Panc1 (cell line): ENCODE measurements around the gene RABGGTA. TPM values are rescaled to one million over a fixed set of nuclear protein-coding genes. Genes with fewer than 3 reads are reported as not detected.

Experiments
- ATAC-seq: fragments of 200-7000 bp; cut with Tn5 transposase; 2 replicates; pipeline ENCODE4 v1.9.1; 2020; ENCODE audit warnings: mild to moderate bottlenecking, moderate library complexity
- BruUV-seq: library from RNA; stranded (reverse); fragments of 400-500 nt; replicated peaks from 2 replicates; lab custom pipeline; 2021; lab: Mats Ljungman, UMichigan
- CTCF ChIA-PET: fragments of 300-600 bp; sonication (Branson Sonifier 250); formaldehyde crosslinking; loops from one replicate; lab custom pipeline; 2022; ENCODE audit warnings: antibody characterized with exemption; lab: Charles Lee
- POLR2A ChIA-PET: fragments of 300-600 bp; sonication (Branson Sonifier 250); formaldehyde crosslinking; loops from one replicate; lab custom pipeline; 2022; ENCODE audit warnings: antibody characterized with exemption; lab: Charles Lee
- DNase-seq: peaks from one replicate; pipeline ENCODE4 v3.0.0-alpha.2; 2010; ENCODE audit warnings: low read depth, low spot score
- H3K27ac ChIP-seq: 2 replicates; pipeline ENCODE4 v1.5.1; 2011; ENCODE audit warnings: mild to moderate bottlenecking, low read length, inconsistent platforms
- H3K27me3 ChIP-seq: fragments of 200-500 bp; sonication (Bioruptor generic); 2 replicates; pipeline ENCODE4 v1.6.0; 2014; ENCODE audit warnings: low read length, inconsistent platforms; ENCODE audit not compliant: control insufficient read depth, insufficient read depth
- H3K36me3 ChIP-seq: fragments of 200-500 bp; sonication (Bioruptor generic); 2 replicates; pipeline ENCODE4 v1.5.1; 2014; ENCODE audit warnings: inconsistent platforms, mild to moderate bottlenecking, low read length, moderate library complexity; ENCODE audit not compliant: control insufficient read depth, insufficient read depth
- H3K4me1 ChIP-seq: 2 replicates; pipeline ENCODE4 v1.5.1; 2011; ENCODE audit warnings: inconsistent platforms, mild to moderate bottlenecking, low read length, moderate library complexity; ENCODE audit not compliant: control insufficient read depth, insufficient read depth
- H3K4me3 ChIP-seq, 2 experiments: 2 replicates each; pipeline ENCODE4 v1.5.1; 2011 to 2012; ENCODE audit warnings: low read depth in 2 of 2, low read length in 2 of 2, mild to moderate bottlenecking in 2 of 2, inconsistent platforms in 1 of 2, moderate library complexity in 1 of 2
- H3K9me3 ChIP-seq: fragments of 200-500 bp; sonication (Bioruptor generic); 2 replicates; pipeline ENCODE4 v1.5.1; 2014; ENCODE audit warnings: low read depth, mild to moderate bottlenecking, inconsistent platforms, low read length, moderate library complexity; ENCODE audit not compliant: control insufficient read depth, insufficient read depth
- CTCF ChIP-seq: fragments of 450-650 bp; IDR thresholded peaks from 2 replicates; pipeline ENCODE4 v1.5.1; 2017; ENCODE audit warnings: mild to moderate bottlenecking
- POLR2AphosphoS5 ChIP-seq: IDR thresholded peaks from 2 replicates; pipeline ENCODE4 v1.6.1; 2012; ENCODE audit warnings: mild to moderate bottlenecking, low read depth, low read length, moderate library complexity
- SIN3A ChIP-seq: IDR thresholded peaks from 2 replicates; pipeline ENCODE4 v1.6.1; 2012; ENCODE audit warnings: low read depth, mild to moderate bottlenecking, low read length, moderate library complexity, borderline replicate concordance; ENCODE audit not compliant: insufficient read depth
- TCF7L2 ChIP-seq: IDR thresholded peaks from 2 replicates; pipeline ENCODE4 v1.6.1; 2011; ENCODE audit warnings: mild to moderate bottlenecking, low read depth, low read length, inconsistent platforms
- in situ Hi-C: cut with HindIII; loops from 2 replicates; pipeline ENCODE4 v1.10.0; 2016; ENCODE audit warnings: low sequenced_read_pairs, low pct_unique_long_range_greater_than_20kb
- intact Hi-C: fragments of 100-400 bp; cut with micrococcal nuclease; formaldehyde crosslinking; loops from one replicate; pipeline ENCODE4 v1.10.0; 2022; ENCODE audit not compliant: unreplicated experiment
- total RNA-seq: library from RNA; stranded (reverse); gene quantifications from one replicate; pipeline ENCODE4 v1.2.1, GENCODE V29; 2021; ENCODE audit not compliant: unreplicated experiment
- TF ChIP-seq, protein P1 (sequence below), 2 experiments: IDR thresholded peaks; 2 replicates each; pipeline ENCODE4 v1.6.1; 2011 to 2012; ENCODE audit warnings: low read depth in 2 of 2, control low read depth in 1 of 2, low read length in 1 of 2, mild to moderate bottlenecking in 1 of 2, moderate library complexity in 1 of 2; ENCODE audit not compliant: insufficient read depth in 1 of 2

Gene RABGGTA
- total RNA-seq, 1 experiment from 2014 or later: 30.9 TPM

DNA sequence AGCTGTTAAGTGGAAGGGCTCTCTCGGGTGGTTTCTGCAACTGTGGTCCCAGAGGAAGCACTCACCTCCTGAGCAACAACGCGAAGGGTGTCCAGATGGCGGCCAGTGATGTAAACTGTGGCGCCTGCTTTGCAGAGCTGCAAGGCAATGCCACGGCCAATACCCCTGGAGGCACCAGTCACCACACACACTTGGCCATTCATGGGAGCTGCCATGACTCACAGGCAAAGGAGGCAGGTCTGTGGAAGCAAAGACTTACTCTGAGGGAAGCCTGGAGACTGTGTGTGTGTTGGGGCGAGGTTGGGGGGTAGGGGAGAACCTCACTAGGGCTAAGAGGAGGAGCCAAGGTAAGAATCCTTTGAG, 27.5 kb upstream of the RABGGTA start:
- Histone ChIP-seq H3K27ac (peak overlapping the region; percentile 68), H3K36me3 (peaks cover 9% of the 10 kb centered on the region; the same call in 1 of the 2 replicates), H3K4me1 (peaks cover 7% of the 10 kb centered on the region; the same call in 1 of the 2 replicates), H3K27me3 (no peaks in the 10 kb centered on the region), H3K9me3 (no peaks in the 10 kb centered on the region), H3K4me3 (peak overlapping the region; percentile 89 to 92)
- intact Hi-C loops (no loop called here), in situ Hi-C loops (no loop called here)
- ChIA-PET POLR2A (no interaction called here), CTCF (interaction anchor here (0.5 to 1.6 kb wide), 3 partner anchors 43 to 83 kb away, joined by 3 to 6 read pairs (median 3); partner anchors contain the start of genes MDP1 and TINF2)
- peak; percentile 50 for ATAC-seq
- no TSS peak for BruUV-seq
- TF ChIP-seq, protein P1, sequence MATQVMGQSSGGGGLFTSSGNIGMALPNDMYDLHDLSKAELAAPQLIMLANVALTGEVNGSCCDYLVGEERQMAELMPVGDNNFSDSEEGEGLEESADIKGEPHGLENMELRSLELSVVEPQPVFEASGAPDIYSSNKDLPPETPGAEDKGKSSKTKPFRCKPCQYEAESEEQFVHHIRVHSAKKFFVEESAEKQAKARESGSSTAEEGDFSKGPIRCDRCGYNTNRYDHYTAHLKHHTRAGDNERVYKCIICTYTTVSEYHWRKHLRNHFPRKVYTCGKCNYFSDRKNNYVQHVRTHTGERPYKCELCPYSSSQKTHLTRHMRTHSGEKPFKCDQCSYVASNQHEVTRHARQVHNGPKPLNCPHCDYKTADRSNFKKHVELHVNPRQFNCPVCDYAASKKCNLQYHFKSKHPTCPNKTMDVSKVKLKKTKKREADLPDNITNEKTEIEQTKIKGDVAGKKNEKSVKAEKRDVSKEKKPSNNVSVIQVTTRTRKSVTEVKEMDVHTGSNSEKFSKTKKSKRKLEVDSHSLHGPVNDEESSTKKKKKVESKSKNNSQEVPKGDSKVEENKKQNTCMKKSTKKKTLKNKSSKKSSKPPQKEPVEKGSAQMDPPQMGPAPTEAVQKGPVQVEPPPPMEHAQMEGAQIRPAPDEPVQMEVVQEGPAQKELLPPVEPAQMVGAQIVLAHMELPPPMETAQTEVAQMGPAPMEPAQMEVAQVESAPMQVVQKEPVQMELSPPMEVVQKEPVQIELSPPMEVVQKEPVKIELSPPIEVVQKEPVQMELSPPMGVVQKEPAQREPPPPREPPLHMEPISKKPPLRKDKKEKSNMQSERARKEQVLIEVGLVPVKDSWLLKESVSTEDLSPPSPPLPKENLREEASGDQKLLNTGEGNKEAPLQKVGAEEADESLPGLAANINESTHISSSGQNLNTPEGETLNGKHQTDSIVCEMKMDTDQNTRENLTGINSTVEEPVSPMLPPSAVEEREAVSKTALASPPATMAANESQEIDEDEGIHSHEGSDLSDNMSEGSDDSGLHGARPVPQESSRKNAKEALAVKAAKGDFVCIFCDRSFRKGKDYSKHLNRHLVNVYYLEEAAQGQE (IDR thresholded peaks at IDR 0.05; ENCODE audit: insufficient read depth in 1 of 2, low read depth in 2 of 2, low read length in 1 of 2): no peak
- TF ChIP-seq CTCF (no peak), POLR2AphosphoS5 (no peak), TCF7L2 (no peak), SIN3A (no peak)
- DNase-seq: no peak

GRCh38 chr14:24297190-24297964, 26.0 kb upstream of the RABGGTA start:
- BruUV-seq: no TSS peak
- POLR2A ChIA-PET: interaction anchor here (1.1 kb wide), 1 partner anchor 55 kb away, joined by 6 read pairs; the partner anchor contains the start of gene TINF2
- CTCF ChIA-PET: interaction anchor here (0.5 to 1.9 kb wide), 4 partner anchors 31 to 1344 kb away, joined by 3 to 8 read pairs (median 4); partner anchors contain the start of gene TINF2

More at GRCh38 chr14:24297190-24297964, 26.0 kb upstream of the RABGGTA start:
- no peaks in the 10 kb centered on the region for H3K27me3 ChIP-seq
- intact Hi-C loops: loop anchor here (1.0 kb wide), 1 partner anchor 54 kb away; no protein-coding TSS in a partner anchor
- DNase-seq (no peak), ATAC-seq (peak; percentile 40; the same call in 1 of the 2 replicates)
- H3K36me3 ChIP-seq: peaks cover 7% of the 10 kb centered on the region; the same call in 1 of the 2 replicates
- H3K4me3 ChIP-seq: no peak overlapping the region
- peaks cover 7% of the 10 kb centered on the region; the same call in 1 of the 2 replicates for H3K4me1 ChIP-seq
- no peak overlapping the region for H3K27ac ChIP-seq
- TF ChIP-seq CTCF (peak; percentile 53), TCF7L2 (no peak)
- in situ Hi-C loops: no loop called here
- H3K9me3 ChIP-seq: no peaks in the 10 kb centered on the region
